Upper lobe of left lung (tissue), 4 donors: Measurements from ENCODE around the gene SLC35F3.

Source experiments
- POLR2A ChIP-seq, 4 donors: fragments of 450-650 bp; IDR thresholded peaks; one replicate each; pipeline ENCODE4 v1.5.1; 2016 to 2017; ENCODE audit warnings: antibody characterized with exemption in 4 of 4, mild to moderate bottlenecking in 2 of 4
- POLR2AphosphoS5 ChIP-seq, 2 donors: sonication (generic); formaldehyde crosslinking; IDR thresholded peaks; one replicate each; pipeline ENCODE4 v1.5.1; 2017; ENCODE audit warnings: antibody characterized with exemption in 2 of 2
- TF ChIP-seq, protein P1 (sequence below), 6 experiments: fragments of 450-650 bp in 4 of 6; fragments of 200-600 bp in 2 of 6; sonication (generic) in 2 of 6; IDR thresholded peaks; one replicate each; pipeline ENCODE4 v1.5.1; 2016 to 2019; ENCODE audit warnings: antibody characterized with exemption in 6 of 6

GRCh38 chr1:233962878-233963277, 58.4 kb downstream of the SLC35F3 start:
- TF ChIP-seq POLR2A (IDR thresholded peaks at IDR 0.05) (no peak), POLR2AphosphoS5 (IDR thresholded peaks at IDR 0.05) (no peak)
- TF ChIP-seq, protein P1, sequence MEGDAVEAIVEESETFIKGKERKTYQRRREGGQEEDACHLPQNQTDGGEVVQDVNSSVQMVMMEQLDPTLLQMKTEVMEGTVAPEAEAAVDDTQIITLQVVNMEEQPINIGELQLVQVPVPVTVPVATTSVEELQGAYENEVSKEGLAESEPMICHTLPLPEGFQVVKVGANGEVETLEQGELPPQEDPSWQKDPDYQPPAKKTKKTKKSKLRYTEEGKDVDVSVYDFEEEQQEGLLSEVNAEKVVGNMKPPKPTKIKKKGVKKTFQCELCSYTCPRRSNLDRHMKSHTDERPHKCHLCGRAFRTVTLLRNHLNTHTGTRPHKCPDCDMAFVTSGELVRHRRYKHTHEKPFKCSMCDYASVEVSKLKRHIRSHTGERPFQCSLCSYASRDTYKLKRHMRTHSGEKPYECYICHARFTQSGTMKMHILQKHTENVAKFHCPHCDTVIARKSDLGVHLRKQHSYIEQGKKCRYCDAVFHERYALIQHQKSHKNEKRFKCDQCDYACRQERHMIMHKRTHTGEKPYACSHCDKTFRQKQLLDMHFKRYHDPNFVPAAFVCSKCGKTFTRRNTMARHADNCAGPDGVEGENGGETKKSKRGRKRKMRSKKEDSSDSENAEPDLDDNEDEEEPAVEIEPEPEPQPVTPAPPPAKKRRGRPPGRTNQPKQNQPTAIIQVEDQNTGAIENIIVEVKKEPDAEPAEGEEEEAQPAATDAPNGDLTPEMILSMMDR (IDR thresholded peaks at IDR 0.05): no peak
